Stimulated activated CD8-positive, alpha-beta memory T cell treated with anti-CD3 and anti-CD28 coated beads, Interleukin-15, amount 100 ng/mL, for 48 hours (primary cell): ENCODE data around the gene RAB8A.
"Not testable (repeated sequence)": the region's sequence is repeated elsewhere in the genome, so short reads cannot be mapped to it uniquely, and the experiment has no call there.

Experiments used
- DNase-seq, 2 donors: peaks; one replicate each; pipeline ENCODE4 v3.0.0-alpha.2; 2020; ENCODE audit warnings: low read depth in 2 of 2

Gene RAB8A

DNA sequence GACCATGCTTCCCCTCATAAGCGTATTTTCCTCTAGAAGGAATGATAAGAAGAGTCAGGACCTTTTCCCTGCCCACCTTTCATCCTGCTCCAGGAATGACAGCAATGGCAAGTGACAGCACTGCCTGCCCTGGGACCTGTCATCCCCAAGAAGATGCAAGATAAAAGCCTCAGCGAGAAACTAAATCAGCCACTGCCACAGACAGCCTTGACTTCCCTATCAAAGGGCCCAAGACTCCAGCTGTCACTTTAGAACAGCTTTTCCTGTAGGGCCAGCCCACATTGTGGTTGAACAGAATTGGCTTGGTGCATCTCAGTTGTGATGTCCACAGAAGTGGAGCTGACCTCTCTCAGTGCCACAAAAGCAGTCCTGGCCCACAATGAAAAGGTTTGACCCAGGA lies 1.1 kb downstream of the RAB8A start:
- DNase-seq: no peak

DNA sequence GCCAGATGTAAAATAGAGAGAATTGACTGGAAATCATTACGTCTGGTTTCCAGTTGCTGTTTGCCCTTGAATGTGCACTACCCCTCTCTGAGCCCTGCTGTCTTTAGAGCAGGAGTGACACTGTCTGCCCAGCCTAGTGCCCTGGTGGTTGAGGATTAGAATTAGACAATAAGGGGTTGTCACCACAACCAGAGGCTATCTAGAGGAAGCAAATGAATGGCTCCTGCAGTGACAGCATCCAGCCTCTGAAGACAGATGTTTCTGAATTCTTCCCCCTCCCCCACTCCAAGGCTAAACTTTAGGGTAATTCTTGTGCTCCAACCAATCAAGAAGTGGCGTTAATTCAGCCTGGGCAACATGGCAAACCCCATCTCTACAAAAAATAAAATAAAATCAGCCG lies 2.0 kb downstream of the RAB8A start:
- no peak for DNase-seq

DNA sequence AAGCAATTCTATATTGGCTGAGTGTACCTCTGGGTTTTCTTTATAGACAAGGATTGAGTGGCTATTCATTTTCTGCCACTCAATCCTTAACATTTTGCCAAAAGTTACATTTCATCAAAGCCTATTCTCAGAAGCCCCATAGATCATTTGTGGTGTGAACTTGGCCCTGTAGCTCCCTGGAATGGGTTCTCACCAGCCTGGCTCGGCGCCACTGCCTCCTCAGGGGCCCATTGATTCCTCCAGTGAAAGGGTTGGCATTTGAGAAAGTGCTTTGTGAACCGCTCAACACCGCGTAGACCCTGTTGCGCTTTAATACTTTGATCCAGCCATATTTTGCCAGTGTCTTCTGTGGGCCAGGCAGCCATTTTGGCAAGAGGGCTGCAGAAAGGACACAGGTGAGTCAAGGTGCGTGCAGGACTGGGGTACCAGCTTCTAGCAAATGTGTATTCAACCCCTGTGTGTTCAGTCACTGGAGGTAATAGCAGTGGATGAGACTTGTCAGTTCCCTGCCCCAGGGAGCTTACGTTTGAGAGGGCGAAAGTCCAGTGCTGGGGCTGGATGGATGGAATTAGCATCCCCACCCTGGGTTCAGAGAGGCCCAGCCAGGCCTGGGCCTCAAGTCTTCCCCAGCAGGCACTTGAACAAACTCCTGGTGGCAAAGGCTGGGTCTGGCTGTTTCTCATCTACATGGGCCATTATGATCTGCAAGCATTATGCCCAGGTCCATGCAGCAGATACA lies 3.8 kb downstream of the RAB8A start:
- DNase-seq: no peak

DNA sequence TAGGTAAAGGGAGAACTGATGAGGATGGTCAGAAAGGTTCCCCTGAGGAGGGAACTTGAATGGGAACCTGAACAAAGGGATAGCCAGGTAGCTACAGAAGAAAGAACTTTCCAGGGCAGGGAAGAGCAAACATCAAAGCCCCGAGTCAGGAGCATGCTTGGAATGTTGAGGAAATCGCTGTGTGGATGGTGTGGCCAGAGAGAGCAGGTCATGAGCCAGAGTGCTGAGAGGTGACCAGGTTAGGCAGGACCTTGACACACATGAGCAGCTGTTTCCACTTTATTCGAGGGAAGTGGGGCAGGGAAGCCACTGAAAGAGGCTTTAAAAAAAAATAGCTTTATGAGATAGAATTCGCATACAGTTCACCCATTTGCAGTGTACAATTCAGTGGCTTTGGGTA lies 4.4 kb downstream of the RAB8A start:
- no peak for DNase-seq

DNA sequence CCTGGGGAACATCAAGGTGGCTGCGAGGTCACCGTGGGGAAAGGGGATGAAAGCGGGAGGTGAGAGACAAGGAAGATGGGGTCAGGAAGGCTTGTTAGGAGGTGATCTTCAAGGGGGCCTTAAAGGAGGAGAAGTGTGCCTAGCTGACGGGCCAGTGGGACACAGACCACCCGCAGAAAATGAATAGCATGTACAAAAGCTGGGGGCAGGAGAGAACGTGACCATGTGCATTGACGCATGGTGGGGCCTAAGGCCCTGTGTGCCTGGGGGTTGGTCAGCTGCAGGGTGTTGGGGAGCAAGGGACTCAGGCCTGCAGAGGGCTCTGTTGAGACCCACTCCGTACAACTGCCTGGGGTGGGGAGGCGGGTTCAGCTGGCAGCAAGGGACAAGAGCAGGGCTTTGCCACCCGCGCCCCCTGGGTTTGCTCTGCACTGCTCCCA lies 5.9 kb downstream of the RAB8A start:
- DNase-seq: no peak

DNA sequence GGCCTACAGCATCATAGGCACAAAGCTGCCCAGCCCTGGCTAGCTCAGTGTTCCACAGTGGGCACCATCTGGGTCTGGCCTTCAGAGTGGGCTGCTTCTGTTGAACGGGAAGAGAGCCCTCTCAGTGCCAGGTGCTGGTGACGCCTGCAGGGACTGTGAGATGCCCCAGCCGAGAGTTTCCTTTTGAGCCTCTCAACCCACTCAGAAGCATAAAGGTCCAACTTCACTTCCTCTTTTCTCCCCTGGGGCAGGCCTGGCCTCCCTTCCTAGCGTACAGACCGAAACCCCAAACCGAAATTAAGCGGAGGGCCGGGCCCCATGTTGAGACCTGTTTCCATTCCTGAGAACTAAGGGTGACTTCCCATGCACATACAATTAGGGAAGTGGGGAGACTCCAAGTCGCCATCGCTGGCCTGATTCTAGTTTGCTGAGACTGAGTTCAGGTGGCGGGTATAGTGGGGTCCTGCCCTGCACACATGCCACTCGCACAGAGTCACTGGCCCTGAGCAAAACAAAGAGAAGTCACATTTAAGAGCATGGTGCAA lies 6.9 kb downstream of the RAB8A start:
- DNase-seq: peak; percentile 55 to 60

DNA sequence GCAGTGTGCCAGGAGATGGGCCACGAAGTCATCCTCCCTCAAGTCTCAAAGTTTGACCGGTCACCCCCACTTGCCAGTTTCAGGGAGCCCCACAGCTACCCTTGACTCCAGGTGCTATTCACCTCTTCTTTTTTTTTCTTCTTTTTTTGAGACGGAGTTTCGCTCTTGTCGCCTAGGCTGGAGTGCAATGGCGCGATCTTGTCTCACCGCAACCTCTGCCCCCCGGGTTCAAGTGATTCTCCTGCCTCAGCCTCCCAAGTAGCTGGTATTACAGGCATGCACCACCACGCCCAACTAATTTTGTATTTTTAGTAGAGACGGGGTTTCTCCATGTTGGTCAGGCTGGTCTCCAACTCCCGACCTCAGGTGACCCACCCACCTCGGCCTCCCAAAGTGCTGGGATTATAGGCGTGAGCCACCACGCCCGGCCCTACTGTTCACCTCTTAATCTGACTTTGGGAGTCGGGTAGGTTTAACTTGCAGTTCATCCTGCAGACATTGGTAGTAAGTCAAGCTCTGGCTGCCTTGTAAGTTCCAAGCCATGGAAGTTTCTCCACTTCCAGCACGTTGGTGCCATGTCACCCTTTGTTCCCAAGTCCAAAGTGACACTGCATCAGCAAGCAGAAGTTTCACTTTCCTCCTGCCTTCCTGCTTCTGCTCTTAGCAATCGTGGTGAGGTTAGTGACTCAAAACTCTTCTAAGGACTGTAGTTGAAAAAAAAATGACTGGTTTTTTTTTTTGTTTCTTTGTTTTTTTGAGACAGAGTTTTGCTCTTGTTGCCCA lies 7.6 kb downstream of the RAB8A start:
- DNase-seq: not testable (repeated sequence)

DNA sequence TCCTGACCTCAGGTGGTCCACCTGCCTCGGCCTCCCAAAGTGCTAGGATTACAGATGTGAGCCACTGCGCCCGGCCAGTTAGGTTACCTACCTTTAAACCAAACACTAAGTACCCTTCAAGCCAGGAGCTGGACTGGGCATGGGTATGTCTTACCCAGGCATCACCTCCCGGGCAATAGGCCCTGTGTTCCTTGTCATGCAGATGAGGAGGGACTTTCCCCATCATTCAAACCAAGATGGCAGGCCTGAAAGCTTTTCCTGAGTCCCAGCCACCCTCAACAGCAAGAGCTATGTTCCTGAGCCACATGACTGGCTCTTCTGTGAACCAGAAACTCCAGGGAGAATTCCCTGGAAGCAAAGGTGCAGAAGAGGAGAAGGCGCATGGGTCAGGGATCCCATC lies 9.5 kb downstream of the RAB8A start:
- no peak for DNase-seq

DNA sequence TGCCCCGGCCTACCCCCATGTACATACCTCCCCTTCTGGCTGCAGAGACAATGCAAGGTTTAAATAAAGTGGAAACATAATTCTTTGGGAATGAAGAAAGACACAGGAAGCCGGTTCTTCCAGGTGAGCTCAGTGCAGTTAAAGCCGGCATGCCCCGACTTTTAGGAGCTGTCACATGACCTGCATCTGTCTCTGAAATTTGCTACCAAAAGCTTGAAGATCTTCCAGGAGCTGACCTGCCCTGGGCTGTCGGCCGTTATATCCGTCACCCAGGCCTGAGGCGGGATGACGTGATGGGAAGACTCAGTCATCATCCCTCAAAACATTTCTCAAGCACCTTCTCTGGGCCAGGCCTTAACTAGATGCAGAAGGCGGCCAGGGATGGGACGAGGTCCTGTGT lies 10.3 kb downstream of the RAB8A start:
- DNase-seq: no peak

DNA sequence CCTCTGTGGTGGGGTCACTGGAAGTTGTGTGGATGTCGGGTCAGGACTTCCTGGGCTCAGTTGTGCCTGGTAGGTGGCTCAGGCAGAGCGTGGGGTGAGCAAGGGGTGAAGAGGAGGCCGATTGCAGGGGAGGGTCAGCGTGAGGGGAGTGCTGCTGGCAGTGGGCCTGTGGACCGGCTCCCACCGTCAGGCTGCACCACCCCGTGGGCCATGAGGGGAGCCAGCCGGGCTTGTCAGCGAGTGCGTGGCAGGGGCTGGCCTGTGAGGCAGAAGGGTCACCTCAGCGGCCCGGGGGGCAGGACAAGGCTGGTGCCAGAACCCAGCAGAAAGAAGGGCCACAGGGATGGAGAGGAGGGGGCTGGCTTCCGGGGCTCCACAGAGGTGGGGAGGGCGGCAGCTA lies 13.3 kb downstream of the RAB8A start:
- no peak for DNase-seq

DNA sequence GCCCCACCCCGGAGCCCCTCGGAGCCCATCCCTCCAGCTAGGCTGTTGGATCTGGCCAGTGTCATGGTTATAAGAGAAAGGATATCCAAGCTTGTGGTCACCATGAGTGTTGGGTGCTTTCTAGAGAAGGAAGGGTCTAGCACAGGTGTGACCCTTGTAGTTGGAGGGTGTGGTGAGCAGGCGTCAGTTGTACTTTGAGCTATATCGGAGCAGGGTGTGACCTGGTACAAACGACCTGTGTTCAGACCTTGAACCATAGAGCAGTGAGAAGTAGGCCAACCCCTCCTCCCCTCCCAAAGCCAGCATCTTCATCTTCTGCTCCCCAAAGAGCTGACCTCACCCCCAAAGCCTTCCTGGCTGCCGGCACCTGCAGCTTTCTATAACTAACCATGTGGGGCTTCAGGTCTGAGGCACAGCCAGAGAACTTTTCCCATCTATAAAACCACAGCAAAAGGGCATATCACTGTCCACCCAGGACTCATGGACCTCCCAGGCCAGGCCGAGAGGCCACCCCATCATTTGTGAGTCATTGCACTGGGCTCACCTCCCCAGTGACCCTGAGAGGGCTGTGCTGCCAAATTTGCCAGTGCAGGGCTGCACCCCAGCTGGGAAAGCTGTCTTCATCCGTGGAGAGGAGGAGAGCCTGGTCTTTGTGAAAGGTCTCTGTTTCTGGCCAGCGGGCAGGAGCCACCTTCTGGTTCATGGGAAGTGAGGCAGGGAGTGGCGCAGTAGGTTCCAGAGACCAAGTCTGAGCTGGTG lies 14.2 kb downstream of the RAB8A start:
- DNase-seq: no peak

DNA sequence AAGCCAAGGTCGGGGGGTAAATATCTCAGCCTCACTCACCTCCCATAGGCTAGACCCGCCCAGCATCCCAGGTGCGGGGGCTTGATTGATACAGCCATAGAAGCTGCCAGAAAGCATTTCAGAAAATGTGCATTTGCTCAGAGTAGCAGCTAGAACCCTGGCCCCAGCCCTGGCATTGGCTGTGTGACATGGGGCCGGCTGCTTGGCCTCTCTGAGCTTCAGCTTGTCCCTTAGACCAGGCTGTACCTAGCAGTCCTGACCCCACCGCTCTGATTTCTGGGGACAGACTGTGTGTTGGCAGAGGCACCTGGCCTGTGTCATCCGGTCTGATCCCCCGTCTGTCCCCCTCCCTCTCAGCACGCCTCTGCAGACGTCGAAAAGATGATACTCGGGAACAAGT lies 15.4 kb downstream of the RAB8A start:
- no peak for DNase-seq

DNA sequence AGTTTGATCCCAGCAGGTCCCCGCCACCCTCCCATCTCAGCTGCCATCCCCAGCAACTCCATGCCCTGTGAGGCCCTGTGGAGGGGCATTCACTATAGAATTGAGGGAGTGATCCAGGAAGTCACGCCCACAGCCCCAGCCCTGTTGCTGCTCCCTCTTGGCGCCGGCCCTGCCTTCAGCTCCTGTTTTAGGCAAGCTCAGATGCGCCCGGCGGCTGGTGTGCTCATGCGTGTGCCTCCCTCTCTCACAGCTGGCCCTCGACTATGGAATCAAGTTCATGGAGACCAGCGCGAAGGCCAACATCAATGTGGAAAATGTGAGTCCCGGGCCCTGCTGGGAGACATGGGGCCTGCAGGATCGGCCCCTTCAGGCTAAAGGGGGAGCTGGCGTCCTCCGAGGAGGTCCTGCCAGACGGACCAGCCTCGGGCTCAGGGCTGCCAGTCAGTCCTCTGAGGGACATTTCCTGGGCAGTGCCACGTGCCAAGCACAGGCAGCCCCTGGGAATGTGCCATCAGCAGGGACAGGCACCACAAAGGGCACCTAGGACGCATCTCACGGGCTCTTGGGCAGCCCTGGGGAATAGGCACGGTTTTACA lies 16.2 kb downstream of the RAB8A start:
- no peak for DNase-seq

DNA sequence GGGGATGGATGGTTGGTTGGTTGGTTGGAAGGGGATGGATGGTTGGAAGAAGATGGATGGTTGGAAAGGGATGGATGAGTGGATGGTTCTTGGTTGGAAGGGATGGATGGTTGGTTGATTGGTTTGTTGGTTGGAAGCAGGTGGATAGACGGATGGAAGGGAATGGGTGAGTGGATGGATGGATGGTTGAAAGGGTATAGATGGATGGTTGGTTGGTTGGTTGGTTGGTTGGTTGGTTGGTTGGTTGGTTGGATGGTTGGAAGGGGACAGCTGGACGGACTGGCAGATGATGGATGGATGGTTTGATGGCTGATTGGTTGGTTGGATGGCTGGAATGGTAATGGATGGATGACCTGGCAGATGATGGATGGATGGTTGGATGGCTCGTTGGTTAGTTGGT lies 20.0 kb downstream of the RAB8A start:
- no peak for DNase-seq

DNA sequence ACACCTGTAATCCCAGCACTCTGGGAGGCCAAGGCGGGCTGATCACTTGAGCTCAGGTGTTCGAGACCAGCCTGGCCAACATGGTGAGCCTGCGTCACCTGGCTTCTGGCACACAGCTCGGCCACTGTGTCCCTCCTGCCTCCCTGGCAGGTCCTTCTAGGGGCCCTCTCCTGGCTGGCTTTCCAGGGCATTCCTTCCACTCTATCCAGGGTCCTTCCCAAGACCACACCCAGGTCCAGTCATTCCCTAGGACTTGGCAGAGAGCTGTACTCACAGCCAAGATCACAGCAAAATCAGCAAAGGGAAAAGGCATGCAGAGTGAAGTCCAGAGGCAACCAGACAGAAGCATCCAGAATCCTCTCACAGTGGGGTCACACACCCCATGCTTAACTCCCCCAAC lies 22.1 kb downstream of the RAB8A start:
- no peak for DNase-seq

DNA sequence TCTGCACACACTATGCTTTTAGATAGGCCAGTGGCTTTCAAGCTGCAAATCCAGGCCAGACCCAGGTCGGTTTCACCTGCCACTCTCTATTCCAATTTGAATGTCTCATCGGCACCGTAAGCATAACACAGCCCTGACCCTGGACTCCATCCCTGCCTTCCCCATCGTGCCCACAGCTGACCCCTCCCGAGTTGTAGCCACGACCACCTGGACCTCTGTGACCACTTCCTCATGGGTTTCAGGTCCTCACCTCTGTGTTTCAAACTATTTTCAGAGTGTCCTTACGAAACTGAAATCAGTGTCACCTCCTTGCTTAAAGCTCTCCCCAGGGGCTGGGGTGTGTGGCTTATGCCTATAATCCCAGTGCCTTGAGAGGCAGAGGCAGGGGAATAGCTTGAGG lies 22.8 kb downstream of the RAB8A start:
- no peak for DNase-seq

DNA sequence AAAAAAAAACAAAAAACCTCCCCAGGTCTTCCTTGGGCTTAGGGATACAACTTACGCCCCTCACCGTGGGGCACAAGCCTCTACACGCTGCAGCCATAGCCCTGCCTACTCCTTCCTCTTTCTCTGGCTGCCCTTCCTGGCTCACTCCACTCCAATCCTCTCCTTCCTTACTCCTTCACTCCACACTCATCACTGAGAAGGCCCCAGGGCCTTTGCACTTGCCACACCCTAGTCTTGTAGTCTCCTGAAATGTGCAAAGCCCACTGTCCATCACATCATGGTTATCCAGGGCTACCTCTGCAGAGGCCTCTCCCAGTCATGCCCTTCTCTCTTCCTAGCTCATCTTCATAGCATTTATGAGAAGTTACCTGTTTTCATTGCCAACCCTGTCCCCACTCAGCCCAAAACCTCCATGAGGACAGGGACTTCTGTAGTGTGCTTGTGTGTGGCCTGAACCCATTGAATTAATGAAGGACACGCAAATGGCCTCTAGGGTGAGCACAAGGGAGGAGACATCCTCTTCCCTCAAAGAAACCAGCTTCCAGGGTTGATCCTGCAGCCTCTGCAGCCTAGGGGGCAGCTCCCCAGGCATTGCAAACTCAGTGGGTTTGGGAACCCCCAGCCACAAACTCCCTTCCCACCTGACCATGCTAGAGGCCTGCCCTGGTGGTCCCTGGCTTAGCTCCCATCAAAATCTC lies 23.9 kb downstream of the RAB8A start:
- no peak for DNase-seq

DNA sequence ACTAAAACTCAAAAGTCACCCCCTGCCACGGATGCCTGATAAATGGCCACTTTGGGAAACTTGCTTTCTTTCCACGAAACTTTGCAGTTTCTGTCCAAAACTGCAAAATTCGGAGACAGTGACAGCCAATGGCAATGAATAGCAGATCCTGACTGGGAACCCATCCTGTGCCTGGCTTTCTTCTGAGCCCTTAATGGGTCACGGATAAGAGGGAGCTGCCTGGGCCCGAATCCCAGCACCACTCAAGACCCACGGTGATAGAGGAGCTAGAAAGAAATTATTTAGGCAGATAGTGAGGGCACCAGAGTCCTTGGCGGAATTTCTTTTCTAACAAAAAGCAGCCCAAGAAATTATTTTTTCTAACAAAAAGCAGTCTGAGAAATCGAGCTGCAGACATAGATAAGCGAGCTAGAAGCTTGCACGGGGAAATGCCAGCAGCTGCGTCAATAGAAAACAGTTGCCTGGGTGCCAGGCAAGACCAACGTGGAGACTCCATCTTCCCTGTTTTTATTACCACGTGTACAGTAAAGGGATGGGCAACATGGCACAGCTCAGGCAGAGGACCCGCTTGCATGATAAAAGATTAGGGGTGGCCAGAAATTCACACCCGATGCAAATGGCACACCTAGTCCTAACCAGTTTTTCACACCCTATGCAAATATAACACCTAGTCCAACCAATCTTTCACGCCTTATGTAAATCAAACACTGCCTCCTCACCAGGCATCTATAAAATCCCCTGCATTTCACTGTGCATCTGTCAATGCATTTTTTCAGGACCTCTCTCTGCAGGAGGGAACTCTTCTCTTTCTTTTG lies 24.7 kb downstream of the RAB8A start:
- no peak for DNase-seq

DNA sequence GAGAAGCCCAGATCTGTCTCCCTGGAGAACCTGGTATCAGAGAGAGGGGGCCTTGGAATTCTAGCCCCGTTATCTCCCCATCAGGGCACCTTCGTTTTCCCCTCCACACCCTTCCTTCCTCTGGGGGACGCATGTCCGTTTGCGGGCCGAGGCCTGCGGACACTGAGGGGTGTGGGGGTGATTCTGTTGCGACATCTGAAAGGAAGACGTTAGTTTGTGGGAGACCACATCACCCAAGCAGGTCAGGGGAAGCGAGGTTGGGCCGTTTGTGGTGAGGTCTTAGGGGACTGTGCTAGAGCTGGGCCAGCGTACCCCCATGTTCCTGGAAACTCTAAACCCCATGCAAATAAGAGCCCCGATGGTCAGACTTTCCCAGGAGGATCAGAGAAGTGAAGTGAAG lies 28.1 kb downstream of the RAB8A start:
- no peak for DNase-seq

DNA sequence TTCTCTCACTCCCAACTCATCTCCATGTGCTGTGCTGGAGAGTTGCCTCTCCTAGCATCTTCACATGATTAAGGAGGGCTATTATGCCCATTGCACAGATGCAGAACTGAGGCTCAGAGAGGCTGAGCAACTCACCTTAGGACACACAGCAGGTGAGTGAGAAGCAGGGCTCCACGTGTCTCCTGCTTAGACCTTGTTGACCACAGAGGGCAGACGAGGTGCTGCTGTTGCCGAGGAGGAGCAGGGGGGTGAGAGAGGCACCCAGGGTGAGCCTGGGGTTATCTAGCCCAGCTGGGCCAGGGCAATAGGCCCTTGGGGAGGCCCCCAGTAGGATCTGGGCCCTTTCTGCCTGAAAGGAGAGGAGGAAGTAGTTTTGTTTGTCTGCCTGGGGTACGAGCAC lies 29.4 kb downstream of the RAB8A start:
- no peak for DNase-seq
